Effector CD4-positive, alpha-beta T cell (primary cell): ENCODE measurements around the gene SCN9A.
"Not testable (repeated sequence)": the region's sequence is repeated elsewhere in the genome, so short reads cannot be mapped to it uniquely, and the experiment has no call there.

Experiments used
- DNase-seq: peaks from one replicate; pipeline ENCODE4 v3.0.0-alpha.2; 2020

SCN9A gene

DNA sequence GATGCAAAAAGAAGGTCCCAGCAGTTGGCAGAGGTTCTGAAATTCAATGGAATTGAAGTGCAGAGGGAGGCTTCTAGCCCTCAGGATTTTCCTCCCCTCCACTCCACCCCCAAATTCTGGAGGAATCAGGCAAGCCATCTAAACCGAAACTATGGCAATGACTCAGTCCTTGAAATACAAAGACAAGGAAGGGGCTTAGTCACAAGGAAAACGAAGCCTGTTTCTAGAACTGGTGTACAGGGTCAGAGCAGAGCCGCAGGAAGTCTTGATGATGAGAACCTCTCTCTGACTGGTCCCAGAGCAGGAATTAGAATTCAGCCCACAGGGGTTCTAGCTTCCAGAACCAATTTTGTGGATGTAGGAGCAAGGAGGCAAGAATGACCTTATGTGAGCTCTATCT is 136.2 kb downstream of the SCN9A start:
- DNase-seq = no peak

DNA sequence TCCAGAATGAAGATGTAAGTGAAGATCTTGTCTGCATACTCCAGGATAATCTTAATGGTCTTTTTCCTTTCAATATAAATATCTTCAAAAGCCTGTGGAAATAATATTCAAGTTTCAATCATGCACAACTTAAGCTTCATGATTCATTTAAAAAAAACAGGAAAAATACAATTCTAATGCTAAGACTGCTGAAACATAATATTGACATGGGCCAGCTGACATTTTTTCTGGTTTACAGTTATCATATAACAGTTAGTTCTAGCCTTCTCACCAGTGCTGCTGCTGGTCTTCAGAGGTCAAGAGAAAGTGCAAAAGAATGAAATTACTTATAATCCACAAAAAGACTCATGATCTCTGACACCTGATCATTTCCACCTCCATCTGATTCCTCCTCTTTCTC is 137.6 kb downstream of the SCN9A start:
- DNase-seq = no peak

DNA sequence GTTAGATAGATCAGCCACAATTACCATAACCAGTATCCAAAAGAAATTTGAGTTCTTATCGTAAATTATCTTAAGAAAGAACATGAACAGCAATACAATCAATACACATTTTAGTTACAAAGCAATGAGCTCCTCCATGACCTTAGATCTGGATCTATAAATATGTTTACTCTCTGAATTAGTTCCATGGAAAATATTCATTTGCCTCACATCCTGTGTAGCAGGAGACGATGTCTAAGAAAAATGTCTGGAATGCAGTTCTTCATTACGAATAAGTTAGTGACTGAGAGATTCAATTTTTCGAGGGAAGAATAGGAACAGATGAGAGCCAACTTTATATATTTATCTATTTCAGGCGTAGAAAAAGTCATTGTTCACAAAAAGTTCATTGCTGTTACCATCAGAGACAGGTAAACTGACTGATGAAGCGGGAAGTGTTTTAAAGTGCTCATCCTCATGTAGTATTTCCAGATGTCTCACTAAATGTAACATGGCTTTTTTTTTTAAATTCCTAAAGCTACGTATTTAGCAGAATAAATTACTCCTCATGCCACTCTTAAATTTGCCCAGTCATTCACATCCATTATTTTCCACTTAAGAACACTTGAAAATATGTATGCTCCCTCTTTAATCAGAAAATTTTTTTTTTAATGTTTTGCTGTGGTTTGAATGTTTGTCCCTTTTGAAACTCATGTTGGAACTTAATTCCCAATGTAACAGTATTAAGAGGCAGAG is 141.5 kb downstream of the SCN9A start:
- DNase-seq = no peak

DNA sequence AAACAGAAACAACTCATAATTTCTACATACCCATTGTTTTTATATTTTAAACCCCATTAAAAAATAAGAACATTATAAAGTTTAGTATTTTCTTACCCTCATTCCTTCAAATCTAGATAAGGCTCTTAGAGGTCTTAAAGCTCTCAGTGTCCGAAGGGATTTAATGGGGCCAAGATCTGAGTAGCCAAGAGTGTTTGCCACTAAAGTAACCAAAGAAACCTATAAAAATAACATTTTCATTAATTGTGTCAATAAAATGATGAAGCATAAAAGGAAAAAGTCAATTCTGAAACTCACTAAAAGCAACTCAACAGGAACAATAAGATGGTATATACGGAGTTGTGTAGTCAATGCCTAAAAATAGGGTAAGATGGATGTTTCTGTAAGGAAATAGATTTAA is 142.5 kb downstream of the SCN9A start:
- no peak for DNase-seq

DNA sequence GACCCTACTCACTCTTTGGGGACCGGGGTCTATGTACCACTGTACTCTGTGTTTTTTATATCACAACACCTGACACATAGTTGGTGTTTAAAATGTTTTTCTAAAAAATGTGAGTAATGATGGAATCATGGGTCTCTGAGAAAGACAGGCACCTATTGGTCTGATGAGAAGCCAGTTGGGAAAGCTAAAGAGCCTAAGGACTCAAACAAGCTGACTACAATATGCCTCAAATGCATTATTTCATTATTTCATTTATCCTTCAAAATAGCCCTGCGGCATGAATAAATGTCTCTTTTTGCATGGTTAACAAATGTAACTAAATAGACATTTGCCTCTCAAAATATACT is 145.0 kb downstream of the SCN9A start:
- DNase-seq = no peak

GRCh38 chr2:166230024-166230723 is 145.6 kb downstream of the SCN9A start:
- no peak for DNase-seq

DNA sequence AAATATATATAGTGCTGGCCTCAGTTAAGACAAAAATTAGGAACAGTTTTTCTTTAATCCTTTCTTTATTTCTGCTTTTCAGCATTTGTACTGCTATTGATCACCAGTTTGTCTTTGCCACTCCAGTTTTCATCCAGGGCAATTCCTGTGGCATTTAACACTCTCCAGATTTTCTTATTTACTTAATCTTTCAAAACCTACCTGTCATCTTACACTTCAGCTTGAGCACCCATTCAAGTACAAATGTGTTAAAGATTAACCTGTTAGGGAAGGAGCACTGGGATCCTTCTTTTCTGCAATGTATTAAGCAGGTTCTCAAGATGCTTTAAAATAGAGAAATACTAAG is 146.1 kb downstream of the SCN9A start:
- no peak for DNase-seq

- no peak for DNase-seq
Measured at GRCh38 chr2:166224197-166224596, 151.5 kb downstream of the SCN9A start.

DNA sequence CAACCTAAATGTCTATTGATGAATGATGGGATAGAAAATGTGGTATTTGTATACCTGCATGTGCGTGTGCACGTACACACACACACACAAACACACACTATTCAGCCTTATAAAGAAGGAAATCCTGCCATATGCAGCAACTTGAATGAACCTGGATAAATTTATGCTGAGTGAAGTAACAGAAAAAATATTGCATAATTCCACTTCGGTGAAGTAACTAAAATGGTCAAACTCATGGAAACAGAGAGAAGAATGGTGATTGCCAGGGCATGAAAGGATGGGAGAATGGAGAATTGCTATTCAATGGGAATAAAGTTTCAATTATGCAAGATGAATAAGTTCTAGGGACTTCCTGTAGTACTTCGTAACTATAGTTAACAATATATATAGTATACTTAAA is 152.4 kb downstream of the SCN9A start:
- no peak for DNase-seq

DNA sequence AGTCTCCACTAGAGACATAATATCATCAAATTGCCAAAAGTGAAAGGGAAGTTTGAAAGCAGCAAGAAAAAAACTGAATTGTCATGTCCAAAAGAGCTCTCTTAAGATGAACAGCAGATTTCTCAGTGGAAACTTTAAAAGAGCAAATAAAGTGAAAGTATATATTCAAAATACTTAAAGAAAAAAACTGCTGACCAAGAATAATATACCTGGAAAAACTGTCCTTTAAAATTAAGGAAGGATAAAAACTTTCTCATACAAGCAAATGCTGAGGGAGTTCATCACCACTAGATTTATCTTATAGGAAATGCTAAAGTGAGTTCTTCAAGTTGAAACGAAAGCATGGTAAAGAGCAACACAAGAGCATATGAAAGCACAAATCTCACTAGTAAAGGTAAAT is 164.7 kb downstream of the SCN9A start:
- no peak for DNase-seq

- DNase-seq = not testable (repeated sequence)
Measured at GRCh38 chr2:166209944-166210343, 165.8 kb downstream of the SCN9A start.

GRCh38 chr2:166209367-166209766 is 166.4 kb downstream of the SCN9A start:
- DNase-seq = not testable (repeated sequence)

- not testable (repeated sequence) for DNase-seq
Measured at GRCh38 chr2:166206153-166206552, 169.6 kb downstream of the SCN9A start.

GRCh38 chr2:166202778-166203177 is 173.0 kb downstream of the SCN9A start:
- no peak for DNase-seq

- no peak for DNase-seq
Measured at GRCh38 chr2:166197446-166197845, 178.3 kb downstream of the SCN9A start.

DNA sequence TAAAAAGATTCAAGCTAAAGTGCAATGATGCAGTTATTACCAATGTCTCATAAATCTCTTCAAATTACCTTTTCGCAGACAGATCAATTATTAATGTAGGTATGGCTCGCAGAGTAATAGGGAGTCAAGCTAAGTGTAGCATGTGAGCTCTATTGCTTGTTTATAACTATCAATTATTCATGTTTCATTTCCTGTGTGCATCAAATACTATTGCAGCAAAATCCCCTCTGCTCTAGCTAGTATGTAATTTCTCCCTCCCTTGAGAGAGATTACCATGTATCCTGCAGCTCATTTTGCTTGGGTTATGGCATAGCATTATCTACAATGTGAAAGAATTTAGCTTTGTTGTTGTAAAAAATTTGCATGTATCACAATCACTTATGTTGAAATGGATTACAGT is 182.3 kb downstream of the SCN9A start:
- DNase-seq = no peak

- no peak for DNase-seq
Measured at GRCh38 chr2:166188084-166188483, 187.7 kb downstream of the SCN9A start.

GRCh38 chr2:166184789-166185188 is 191.0 kb downstream of the SCN9A start:
- DNase-seq = no peak

DNA sequence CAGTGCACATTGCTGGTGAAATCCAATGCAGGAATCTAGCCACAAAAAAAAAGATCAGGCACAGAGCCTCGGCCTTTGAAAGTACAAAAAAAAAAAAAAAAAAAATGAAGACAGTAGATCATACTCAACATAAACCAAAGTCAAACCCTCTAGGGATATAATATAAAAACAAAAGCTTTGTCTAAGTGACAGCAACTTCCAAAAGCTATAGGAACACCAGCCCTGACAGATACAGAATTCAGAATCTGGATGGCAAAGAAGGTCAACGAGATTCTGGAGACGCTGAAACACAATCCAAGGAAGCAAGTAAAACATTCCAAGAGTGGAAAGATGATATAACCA is 194.0 kb downstream of the SCN9A start:
- DNase-seq = no peak

DNA sequence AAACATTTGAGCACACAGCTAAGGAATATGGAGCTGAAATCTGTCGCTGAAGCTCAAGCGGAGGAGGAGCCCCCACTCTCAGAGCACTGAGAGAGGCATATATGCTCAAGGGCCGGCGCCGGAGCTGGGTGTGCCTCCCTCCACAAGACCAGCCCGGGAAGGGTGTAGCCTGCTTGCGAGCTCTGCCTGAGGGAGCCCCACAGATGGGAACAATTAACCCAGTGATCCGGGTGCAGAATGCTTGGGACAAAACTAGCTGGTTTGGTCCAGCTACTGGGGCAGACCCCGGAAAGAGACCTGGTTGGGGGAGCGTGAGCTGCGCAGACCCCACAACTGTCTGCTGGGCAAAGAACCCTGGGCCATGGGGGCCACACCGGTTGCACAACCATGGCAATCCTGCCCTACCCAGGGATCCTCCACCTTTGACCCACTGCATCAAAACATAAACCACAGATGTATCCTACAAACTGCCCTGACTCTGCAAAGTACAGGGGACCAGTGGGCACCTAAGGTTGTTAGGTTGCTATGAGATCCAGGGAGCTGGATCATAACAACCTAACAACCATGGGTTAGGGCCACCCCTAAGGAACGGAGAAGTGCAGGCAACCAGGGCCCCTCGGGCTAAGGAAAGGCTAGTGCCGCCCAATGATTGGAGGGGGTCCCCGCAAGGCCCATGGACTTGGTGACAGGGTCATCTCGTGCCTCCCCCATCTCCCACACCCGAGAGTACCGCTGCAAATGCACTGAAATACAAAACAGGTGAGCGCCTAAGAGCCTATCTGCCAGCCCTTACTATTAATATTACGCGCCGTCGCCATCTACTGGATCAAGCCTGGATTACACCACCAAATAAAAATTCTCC is 194.6 kb downstream of the SCN9A start:
- DNase-seq = no peak

DNA sequence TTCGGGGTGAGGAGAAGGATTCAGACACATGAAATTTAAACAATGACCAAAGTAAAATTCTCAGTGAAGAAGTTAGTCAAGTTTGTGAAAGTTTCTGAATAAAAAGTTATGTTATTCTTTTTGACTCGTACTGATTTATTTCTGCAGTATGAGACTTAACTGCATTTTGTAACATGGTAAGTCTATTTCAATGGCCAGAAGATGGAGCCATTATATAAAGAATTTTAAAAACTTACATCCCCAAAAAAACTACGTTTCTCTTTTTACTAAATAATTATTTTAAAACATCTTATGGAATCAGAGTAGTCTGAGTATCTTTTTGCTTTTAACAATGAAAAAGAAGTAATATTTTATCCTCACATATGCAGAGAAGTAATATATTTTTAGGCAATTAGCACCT is 196.5 kb downstream of the SCN9A start:
- DNase-seq = no peak

GRCh38 chr2:166173263-166173662 is 202.5 kb downstream of the SCN9A start:
- DNase-seq = no peak

DNA sequence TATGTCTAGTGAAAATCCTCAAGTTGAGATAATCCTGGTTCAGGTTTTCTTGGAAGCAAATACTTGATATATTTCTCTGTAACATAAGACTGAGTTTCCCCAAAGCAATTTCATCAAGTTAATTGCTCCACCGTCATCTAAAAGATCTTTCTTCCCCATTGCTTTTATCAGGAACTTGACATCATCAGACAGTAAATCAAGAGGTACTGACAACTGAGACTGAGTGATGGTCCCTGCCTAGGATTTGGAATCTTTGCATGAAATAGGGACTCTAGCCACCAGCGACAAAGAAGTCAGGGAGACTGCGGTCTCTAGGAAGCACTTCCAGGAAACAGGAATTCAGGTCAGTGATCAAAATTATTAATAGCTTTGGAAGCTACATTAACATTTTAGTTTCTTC is 204.5 kb downstream of the SCN9A start:
- DNase-seq = no peak

DNA sequence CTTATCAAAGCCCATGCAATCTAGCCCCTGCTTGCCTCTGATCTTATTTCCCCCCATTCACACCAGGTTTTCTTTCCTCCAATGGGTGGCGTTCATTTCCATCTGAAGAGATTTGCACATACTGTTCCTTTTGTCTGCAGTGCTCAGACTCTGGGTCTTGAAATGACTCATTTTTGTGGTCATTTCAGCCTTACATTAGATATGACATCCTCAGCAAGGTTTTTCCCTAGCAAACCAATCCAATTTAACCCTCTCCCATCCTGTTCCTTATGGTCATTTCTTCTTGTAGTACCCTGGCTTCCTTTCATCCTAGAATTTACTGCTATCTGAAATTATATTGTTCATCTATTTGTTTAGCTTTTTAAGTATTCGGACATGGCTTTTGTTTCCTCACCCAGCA is 205.4 kb downstream of the SCN9A start:
- no peak for DNase-seq
